Sigmoid colon (tissue), 7 donors: ENCODE measurements around the gene SRP19. TPM values are rescaled to one million over a fixed set of nuclear protein-coding genes. Genes with fewer than 3 reads are reported as not detected.
"Not testable (repeated sequence)": the region's sequence is repeated elsewhere in the genome, so short reads cannot be mapped to it uniquely, and the experiment has no call there.

Experiments used
- DNase-seq: peaks from one replicate; pipeline ENCODE4 v3.0.0-alpha.2; 2019
- H3K27ac ChIP-seq, 4 donors: fragments of 200-600 bp; sonication (generic); one replicate each; pipeline ENCODE4 v1.5.1; 2016 to 2019; ENCODE audit warnings: mild to moderate bottlenecking in 1 of 4
- H3K27me3 ChIP-seq, 3 donors: fragments of 200-600 bp; sonication (generic); one replicate each; pipeline ENCODE4 v1.5.1; 2019; ENCODE audit warnings: mild to moderate bottlenecking in 1 of 3
- H3K36me3 ChIP-seq, 4 donors: fragments of 200-600 bp; sonication (generic); one replicate each; pipeline ENCODE4 v1.5.1; 2016 to 2019
- H3K4me1 ChIP-seq, 4 donors: fragments of 200-600 bp; sonication (generic); one replicate each; pipeline ENCODE4 v1.5.1; 2017 to 2019
- H3K4me3 ChIP-seq, 4 donors: fragments of 200-600 bp; sonication (generic); one replicate each; pipeline ENCODE4 v1.5.1; 2017 to 2019; ENCODE audit warnings: mild to moderate bottlenecking in 2 of 4, moderate library complexity in 1 of 4
- H3K9me3 ChIP-seq, 4 donors: fragments of 200-600 bp in 3 of 4; sonication (generic) in 3 of 4; one replicate each; pipeline versions ENCODE4 v1.5.1 to v1.6.1; 2013 to 2019
- EP300 ChIP-seq, 4 donors: sonication (generic); formaldehyde crosslinking; IDR thresholded peaks; one replicate each; pipeline ENCODE4 v1.6.1; 2017; ENCODE audit warnings: antibody characterized with exemption in 4 of 4
- POLR2A ChIP-seq, 2 donors: fragments of 450-650 bp; IDR thresholded peaks; one replicate each; pipeline ENCODE4 v1.6.1; 2016; ENCODE audit warnings: antibody characterized with exemption in 2 of 2, mild to moderate bottlenecking in 2 of 2, moderate library complexity in 2 of 2
- POLR2AphosphoS5 ChIP-seq, 4 donors: sonication (generic); formaldehyde crosslinking; IDR thresholded peaks; one replicate each; pipeline ENCODE4 v1.6.1; 2017; ENCODE audit warnings: antibody characterized with exemption in 4 of 4
- WGBS, 2 donors: extraction: QIAGEN DNeasy Blood & Tissue Kit; methylation state at CpG; one replicate each; pipeline ENCODE4 v1.1.7; 2013; 5-methylcytosine and 5-hydroxymethylcytosine counted together
- intact Hi-C: fragments of 100-400 bp; cut with DNase I; formaldehyde crosslinking; loops from one replicate; pipeline ENCODE4 v1.15.1; 2023
- polyA plus RNA-seq, 3 donors: library from polyadenylated mRNA; stranded (reverse); fragments of 200-250 nt; gene quantifications; one replicate each; pipeline ENCODE4 v1.2.3, GENCODE V29; 2013
- total RNA-seq, 4 donors: library from RNA; depleted of rRNA; stranded (reverse); fragments of >200 nt; gene quantifications; one replicate each; pipeline ENCODE4 v1.1.0, GENCODE V29; 2016
- TF ChIP-seq, protein P1 (sequence below), 4 experiments: fragments of 450-650 bp in 3 of 4; fragments of 200-600 bp in 1 of 4; IDR thresholded peaks; one replicate each; pipeline ENCODE4 v1.5.1; 2016 to 2019; ENCODE audit warnings: antibody characterized with exemption in 4 of 4, mild to moderate bottlenecking in 3 of 4, moderate library complexity in 2 of 4
- donor health status: healthy with polysubstance abuse.
- donor health status: Bipolar disorder and iron deficiency.
- donor health status: healthy.

SRP19 gene
- total and polyA plus RNA-seq, 7 donors, result 37.1 to 78.6 (median 57.3) TPM

DNA sequence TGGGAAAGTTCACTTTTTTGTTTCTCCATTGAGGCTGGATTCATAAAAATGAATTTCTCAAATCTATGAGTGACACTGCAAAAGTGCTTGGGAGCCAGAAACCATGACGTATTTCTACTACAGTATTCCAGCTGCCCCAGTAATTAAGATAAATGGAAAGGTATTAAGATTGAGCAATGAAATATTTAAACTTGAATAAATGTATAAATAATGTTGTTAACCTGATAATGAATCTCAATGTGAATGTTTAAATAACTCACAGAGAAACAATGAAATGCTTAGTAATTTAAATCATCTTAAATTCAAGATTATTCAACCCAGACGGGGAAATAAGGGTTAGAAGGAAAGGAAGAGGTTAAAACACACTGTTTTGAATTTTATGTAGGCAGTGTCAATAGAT lies 11.2 kb upstream of the SRP19 start:
- intact Hi-C loops, result loop anchor here (5.0 kb wide), 1 partner anchor 298 kb away; no protein-coding TSS in a partner anchor
- peaks cover 0 to 4% (median 0%) of the 10 kb centered on the region in 4 donors for H3K4me1 ChIP-seq
- no peaks in the 10 kb centered on the region for H3K36me3 ChIP-seq
- no peak overlapping the region for H3K4me3 ChIP-seq
- no peak for DNase-seq
- H3K9me3 ChIP-seq, result no peaks in the 10 kb centered on the region
- TF ChIP-seq POLR2A (IDR thresholded peaks at IDR 0.05) (no peak), EP300 (IDR thresholded peaks at IDR 0.05) (no peak), POLR2AphosphoS5 (IDR thresholded peaks at IDR 0.05) (no peak)
- TF ChIP-seq, protein P1, sequence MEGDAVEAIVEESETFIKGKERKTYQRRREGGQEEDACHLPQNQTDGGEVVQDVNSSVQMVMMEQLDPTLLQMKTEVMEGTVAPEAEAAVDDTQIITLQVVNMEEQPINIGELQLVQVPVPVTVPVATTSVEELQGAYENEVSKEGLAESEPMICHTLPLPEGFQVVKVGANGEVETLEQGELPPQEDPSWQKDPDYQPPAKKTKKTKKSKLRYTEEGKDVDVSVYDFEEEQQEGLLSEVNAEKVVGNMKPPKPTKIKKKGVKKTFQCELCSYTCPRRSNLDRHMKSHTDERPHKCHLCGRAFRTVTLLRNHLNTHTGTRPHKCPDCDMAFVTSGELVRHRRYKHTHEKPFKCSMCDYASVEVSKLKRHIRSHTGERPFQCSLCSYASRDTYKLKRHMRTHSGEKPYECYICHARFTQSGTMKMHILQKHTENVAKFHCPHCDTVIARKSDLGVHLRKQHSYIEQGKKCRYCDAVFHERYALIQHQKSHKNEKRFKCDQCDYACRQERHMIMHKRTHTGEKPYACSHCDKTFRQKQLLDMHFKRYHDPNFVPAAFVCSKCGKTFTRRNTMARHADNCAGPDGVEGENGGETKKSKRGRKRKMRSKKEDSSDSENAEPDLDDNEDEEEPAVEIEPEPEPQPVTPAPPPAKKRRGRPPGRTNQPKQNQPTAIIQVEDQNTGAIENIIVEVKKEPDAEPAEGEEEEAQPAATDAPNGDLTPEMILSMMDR (IDR thresholded peaks at IDR 0.05), result no peak
- H3K27me3 ChIP-seq, result no peaks in the 10 kb centered on the region
- no peak overlapping the region for H3K27ac ChIP-seq
- WGBS, 2 donors, result 72 to 80% methylated on average over 2 of the region's 2 CpGs

DNA sequence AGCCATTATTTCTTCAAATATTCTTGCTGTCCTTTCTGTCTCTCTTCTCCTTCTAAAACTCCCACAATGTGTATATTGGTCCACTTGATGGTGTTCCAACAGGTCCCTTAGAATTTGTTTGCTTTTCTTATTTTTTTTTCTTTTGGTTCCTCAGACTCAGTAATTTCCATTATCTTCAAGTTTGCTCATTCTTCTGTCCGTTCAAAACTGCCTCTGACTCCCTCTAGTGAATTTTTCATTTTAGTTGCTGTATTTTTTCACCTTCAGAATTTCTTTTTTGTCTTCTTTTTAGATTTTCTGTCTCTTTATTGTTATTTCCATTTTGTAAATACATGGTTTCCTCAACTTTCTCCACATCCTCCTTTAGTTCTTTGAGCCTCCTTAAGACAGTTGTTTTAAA lies 6.4 kb upstream of the SRP19 start:
- no peaks in the 10 kb centered on the region for H3K4me1 ChIP-seq
- no peak overlapping the region for H3K4me3 ChIP-seq
- no peaks in the 10 kb centered on the region for H3K9me3 ChIP-seq
- intact Hi-C loops, result no loop called here
- 76 to 84% methylated on average over 1 of the region's 1 CpG for WGBS, 2 donors
- no peak for DNase-seq
- no peak for TF ChIP-seq POLR2AphosphoS5 (IDR thresholded peaks at IDR 0.05)
- no peak for TF ChIP-seq EP300 (IDR thresholded peaks at IDR 0.05)
- TF ChIP-seq, protein P1 (IDR thresholded peaks at IDR 0.05), result no peak
- TF ChIP-seq POLR2A (IDR thresholded peaks at IDR 0.05), result no peak
- H3K36me3 ChIP-seq, result no peaks in the 10 kb centered on the region
- no peaks in the 10 kb centered on the region for H3K27me3 ChIP-seq
- no peak overlapping the region for H3K27ac ChIP-seq

DNA sequence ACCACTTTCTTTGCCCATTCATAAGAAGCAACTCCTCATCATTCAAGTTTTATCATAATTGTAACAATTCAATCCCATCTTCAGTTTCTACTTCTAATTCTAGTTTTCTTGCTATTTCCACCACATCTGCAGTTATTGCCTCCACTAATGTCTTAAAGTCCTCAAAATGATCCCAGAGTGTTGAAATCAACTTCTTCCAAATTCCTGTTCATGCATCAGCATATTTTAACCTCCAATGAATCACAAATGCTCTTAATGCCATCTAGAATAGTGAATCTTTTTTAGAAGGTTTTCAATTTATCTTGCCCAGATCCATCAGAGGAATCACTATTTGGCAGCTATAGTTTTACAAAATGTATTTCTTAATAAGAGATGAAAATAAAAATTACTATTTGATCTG lies 3.2 kb upstream of the SRP19 start:
- no peaks in the 10 kb centered on the region for H3K27me3 ChIP-seq
- H3K36me3 ChIP-seq, result no peaks in the 10 kb centered on the region
- no peak for DNase-seq
- TF ChIP-seq, protein P1 (IDR thresholded peaks at IDR 0.05), result no peak
- TF ChIP-seq EP300 (IDR thresholded peaks at IDR 0.05) (no peak), POLR2AphosphoS5 (IDR thresholded peaks at IDR 0.05) (no peak), POLR2A (IDR thresholded peaks at IDR 0.05) (no peak)
- H3K9me3 ChIP-seq, result no peaks in the 10 kb centered on the region
- intact Hi-C loops, result no loop called here
- no peak overlapping the region for H3K4me3 ChIP-seq
- peaks cover 0 to 20% (median 17%) of the 10 kb centered on the region in 4 donors for H3K4me1 ChIP-seq
- H3K27ac ChIP-seq, result no peak overlapping the region

DNA sequence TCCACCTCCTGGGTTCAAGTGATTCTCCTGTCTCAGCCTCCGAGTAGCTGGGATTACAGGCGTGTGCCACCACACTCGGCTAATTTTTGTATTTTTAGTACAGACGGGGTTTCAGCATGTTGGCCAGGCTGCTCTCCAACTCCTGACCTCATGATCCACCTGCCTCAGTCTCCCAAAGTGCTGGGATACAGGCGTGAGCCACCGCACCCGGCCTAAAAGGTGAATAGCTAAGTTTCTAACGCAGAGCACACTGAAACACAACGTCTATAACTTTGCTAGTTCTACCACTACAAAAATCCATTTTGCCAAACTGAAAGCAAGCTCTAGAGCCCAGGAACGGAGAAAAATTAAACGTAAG lies 537 bp upstream of the SRP19 start:
- H3K4me1 ChIP-seq, result peaks cover 0 to 33% (median 29%) of the 10 kb centered on the region in 4 donors
- DNase-seq, H3K9me3 ChIP-seq, H3K27me3 ChIP-seq: not testable (repeated sequence)
- peaks cover 0 to 18% (median 9%) of the 10 kb centered on the region in 4 donors for H3K36me3 ChIP-seq
- intact Hi-C loops, result loop anchor here (10.0 kb wide), 1 partner anchor 156 kb away; no protein-coding TSS in a partner anchor
- H3K4me3 ChIP-seq, result peak overlapping the region; percentile 77 to 92 (median 87)
- peak overlapping the region; percentile 79 to 92 (median 86) for H3K27ac ChIP-seq
- WGBS, 2 donors, result 79 to 80% methylated on average over 11 of the region's 11 CpGs

DNA sequence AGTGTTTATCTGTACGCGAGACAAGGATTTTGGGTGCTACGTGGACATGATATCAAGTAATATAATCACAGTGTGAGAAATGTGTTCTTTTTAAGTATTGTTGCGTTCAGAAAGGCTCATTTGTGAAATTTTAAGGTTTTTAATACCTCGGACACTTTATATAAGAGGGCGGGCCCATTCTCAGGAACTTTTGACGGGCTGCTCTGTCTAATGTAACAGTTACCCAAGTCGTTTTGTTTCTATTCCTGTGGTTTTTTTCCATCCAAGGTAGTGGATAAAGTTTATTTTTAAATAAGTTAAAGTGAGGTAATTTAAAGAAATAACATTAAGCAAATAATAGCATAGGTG lies 525 bp downstream of the SRP19 start:
- WGBS, 2 donors, result 0 to 1% methylated on average over 8 of the region's 8 CpGs
- peak overlapping the region; percentile 79 to 92 (median 86) for H3K27ac ChIP-seq
- TF ChIP-seq EP300 (IDR thresholded peaks at IDR 0.05) (no peak), POLR2A (IDR thresholded peaks at IDR 0.05) (no peak), POLR2AphosphoS5 (IDR thresholded peaks at IDR 0.05) (no peak)
- TF ChIP-seq, protein P1 (IDR thresholded peaks at IDR 0.05), result no peak
- intact Hi-C loops, result loop anchor here (1.0 to 10.0 kb wide), 2 partner anchors 61 to 157 kb away; partner anchors contain the start of gene REEP5
- H3K27me3 ChIP-seq, result no peaks in the 10 kb centered on the region
- H3K4me1 ChIP-seq, result peaks cover 0 to 33% (median 29%) of the 10 kb centered on the region in 4 donors
- H3K36me3 ChIP-seq, result peaks cover 0 to 28% (median 11%) of the 10 kb centered on the region in 4 donors
- H3K9me3 ChIP-seq, result no peaks in the 10 kb centered on the region
- no peak for DNase-seq
- H3K4me3 ChIP-seq, result peak overlapping the region; percentile 77 to 92 (median 87)
